GM21576 (cell line): ENCODE measurements around the gene SHROOM4.

Experiments used
- ATAC-seq: cut with Tn5 transposase; IDR thresholded peaks from one replicate; pipeline ENCODE4 v1.9.1; 2021; ENCODE audit warnings: mild to moderate bottlenecking, moderate library complexity; ENCODE audit not compliant: unreplicated experiment

Gene SHROOM4

GRCh38 chrX:50627696-50628095, 186.3 kb downstream of the SHROOM4 start:
- no peak for ATAC-seq

DNA sequence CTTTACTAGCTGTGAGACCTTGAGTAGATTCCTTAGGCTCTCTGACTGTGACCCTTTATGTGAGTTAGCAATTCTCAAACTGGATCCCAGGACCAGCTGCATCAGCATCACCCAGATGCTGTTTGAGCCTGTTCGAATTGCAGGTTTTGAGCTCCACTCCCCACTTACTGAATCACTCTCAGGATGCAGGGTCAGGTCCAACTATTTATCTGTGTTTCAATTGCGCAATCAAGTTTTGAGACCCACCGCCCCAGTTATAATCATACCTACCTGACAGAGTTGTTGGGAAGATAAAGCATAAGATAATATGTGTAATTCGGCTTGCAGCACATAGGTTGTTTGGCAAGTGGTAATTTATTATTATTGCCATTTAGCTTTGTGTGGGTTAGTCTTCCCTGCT, 187.6 kb downstream of the SHROOM4 start:
- no peak for ATAC-seq

- ATAC-seq: no peak
Observed at GRCh38 chrX:50622751-50623150, 191.2 kb downstream of the SHROOM4 start.

DNA sequence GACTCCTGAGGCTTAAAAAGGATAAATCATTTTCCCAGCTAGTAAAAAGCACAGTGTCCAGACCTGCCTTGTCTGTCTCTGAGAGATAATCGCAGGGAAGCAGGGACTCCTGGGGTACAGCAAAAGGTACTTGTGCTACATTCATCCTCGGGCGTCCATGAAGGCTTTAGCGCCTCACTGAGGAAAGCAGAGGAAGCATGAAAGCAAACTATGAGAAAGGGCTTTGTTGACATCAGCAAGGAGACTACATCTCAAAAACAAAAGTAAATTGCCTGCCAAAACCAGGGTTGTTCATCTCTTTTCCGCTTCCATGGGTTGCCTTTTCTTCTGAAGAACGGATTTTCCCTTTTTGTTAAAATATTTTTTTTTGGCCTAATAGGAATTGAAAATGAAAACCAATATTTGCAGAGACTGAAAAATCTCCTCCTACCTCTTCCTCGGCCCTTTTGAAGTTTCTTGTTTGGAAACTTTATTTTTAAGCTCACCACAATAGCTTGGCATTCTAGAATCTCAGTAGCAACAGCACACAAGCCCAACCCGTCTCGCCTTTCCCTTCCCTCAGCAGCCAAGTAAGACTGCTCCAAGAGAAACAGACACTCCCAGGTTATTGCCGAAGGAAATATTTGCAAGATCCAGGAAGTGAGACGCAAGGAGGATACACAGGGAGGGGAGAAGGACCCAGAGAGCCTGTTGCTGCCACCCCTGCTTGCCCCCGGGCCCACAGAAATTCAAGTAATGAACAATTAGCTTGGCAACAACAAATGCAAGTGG, 195.0 kb downstream of the SHROOM4 start:
- ATAC-seq: no peak

- ATAC-seq: no peak
Observed at GRCh38 chrX:50617183-50617582, 196.8 kb downstream of the SHROOM4 start.

DNA sequence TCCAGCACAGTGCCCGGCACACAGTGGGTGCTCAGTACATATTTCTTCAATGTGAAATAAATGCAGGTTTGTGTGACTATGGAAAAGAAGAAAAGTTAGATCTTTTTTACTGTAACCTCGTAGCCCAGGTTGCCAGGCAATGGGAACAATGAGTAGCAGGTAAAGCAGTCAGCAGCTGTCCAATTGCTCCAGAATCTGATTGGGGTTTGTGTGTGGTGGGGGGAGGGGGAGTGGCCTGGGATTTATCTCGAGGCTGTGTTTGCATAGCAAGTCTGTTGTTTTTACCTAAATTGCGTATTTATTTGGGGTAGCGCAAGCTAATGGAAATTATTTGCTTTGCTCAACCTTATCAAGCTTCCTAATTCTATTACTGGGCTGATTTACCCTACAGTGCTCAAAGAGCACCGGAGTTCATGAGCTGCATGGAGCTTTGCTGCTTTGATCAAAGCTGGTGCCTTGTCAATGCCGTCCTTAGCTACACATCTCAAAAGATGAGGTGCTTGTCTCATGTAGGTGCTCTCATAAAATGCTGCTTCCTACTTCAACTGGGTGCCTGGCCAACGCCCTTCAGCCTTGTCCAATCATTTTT, 198.3 kb downstream of the SHROOM4 start:
- no peak for ATAC-seq

DNA sequence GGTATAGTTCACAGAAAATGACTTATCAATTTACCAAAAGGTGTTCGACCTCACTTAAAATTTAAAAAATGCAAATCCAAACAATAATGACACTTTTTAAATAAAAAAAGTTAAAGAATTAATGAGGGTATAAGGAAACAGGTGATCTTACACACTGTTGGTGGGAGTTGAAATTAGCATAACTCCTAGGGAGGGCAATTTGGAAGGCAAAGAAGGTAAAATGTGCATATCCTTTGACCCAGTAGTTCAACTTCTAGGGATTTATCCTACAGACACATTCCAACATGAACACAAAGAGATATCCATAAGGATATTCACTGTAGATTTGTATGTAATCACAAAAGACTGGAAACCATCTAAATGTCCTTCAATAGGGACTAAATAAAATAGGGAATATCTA, 199.5 kb downstream of the SHROOM4 start:
- ATAC-seq: no peak

DNA sequence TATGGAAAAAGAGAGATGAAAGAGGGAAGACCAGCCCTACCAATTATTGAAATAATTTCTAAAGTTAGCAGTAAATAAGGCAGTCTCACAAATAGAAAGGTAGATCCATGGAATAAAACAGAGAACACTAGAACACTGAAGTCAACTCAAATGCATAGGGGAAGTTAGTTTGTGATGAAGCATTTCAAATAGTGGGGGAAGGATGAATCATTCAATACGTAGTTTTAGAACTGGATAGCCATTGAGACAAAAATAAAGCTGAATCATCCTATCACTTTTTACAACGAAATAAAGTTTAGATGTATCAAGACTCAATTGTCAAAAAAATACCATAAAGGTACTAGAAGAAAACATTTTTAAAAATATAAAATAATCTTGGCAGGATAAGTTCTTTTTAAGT, 200.1 kb downstream of the SHROOM4 start:
- no peak for ATAC-seq

DNA sequence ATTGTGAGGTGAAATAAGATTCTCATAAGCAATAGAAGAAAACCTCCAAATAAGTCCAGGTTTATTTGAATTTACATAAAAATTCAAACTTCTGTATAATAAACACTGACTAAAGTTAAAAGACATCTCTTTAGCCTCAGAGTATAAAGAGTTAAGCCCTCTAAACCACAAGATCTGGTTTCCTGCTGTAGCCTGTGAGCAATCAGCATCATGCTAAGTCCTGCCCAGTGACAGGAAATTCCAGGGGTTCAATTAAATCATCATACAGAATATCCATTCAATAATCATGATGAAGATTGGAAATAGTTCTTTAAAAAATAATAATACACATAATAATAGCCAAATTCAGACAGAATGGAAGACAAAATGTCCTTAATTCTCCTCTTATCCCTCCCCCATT, 204.2 kb downstream of the SHROOM4 start:
- ATAC-seq: no peak

- no peak for ATAC-seq
Observed at GRCh38 chrX:50606300-50606950, 207.6 kb downstream of the SHROOM4 start.

GRCh38 chrX:50596056-50596455, 217.9 kb downstream of the SHROOM4 start:
- no peak for ATAC-seq

DNA sequence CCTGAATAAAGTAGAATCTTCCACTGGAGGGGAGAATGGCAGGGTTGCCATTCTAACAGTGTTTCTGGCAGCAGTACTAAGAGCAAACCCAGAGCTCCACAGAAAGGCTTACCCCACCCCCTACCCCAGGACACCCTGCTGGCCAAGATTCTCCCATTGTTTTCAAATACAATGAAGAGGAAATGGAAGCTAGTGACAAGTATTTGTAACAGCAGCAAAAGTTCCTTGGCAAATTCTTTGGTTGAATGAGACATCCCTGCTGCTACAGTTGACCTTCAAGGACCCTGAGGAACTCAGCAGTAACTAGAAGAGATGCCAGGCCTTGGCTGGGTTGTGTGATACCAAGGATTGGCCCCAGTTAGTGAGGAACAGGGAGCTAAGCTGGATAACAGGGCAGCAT, 219.2 kb downstream of the SHROOM4 start:
- ATAC-seq: no peak

DNA sequence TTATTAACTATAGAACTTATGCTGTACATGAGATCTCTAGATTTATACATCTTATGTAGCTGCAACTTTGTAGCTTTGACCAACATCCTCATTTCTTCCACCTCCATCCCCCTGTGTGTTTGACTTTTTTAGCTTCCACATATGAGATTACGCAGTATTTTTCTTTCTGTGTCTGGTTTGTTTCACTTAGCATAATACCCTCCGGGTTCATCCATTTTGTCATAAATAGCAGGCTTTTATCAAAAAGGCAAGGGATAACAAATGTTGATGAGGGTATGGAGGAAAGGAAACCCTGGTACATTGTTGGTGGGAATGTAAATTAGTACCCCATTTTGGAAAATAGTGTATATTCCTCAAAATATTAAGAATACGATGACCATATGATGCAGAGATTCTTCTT, 227.0 kb downstream of the SHROOM4 start:
- no peak for ATAC-seq

GRCh38 chrX:50586407-50586806, 227.6 kb downstream of the SHROOM4 start:
- ATAC-seq: no peak

- ATAC-seq: no peak
Observed at GRCh38 chrX:50581405-50581804, 232.6 kb downstream of the SHROOM4 start.

DNA sequence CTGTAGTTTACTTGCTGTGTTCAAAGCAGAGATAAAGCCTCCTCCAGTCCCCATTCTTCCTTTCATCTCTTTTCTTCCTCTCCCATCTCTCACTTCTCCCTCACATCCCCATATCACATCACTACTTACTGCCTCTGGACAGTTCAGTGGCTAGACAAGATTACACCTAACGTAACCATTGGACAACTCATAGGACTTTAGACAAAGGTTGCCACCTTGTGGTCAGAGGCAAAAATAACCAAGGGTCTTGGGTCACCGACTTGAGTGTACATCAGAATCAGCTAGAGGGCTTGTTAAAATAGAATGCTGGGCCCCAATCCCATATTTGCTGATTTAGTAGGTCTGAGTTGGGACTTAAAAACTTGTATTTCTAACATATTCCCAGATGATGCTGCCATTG, 234.0 kb downstream of the SHROOM4 start:
- peak; percentile 49 for ATAC-seq

DNA sequence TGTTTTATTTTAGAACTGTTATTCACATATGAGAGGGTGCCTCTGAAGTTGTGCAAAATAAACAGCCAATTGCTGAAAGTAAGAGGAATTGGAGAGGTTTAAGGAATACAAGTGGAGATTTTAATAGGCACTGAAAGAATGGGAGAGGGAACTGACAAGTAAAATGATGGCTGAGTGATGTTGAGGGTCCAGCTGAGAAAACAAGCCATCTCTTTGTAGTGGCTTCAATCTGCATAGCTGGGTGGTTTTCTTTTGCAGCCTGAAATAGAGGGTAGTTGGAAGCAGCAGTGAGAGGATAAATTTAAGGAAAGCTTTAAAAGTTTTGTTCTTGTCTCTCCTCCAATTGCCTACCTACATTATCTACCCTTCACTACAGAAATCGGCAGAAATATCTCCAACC, 236.7 kb downstream of the SHROOM4 start:
- ATAC-seq: no peak

DNA sequence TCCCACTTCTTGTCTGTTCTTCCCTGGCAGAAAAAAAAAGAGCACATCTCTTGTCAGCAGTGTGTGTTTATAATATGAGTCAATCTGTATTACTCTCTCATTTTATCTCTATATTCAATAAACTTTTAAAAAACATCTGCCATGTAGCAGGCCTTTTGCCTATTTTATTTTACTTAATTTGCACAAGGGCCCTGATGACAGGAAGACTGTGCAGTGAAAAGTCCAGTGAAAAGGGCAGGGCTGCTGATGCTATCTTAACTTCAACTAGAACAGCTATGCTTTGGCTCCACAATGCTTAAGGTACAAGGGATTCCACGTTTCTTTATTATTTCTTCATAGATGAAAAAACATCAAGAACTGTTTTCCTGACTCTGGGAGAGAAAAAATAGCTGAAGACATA, 246.4 kb downstream of the SHROOM4 start:
- no peak for ATAC-seq

DNA sequence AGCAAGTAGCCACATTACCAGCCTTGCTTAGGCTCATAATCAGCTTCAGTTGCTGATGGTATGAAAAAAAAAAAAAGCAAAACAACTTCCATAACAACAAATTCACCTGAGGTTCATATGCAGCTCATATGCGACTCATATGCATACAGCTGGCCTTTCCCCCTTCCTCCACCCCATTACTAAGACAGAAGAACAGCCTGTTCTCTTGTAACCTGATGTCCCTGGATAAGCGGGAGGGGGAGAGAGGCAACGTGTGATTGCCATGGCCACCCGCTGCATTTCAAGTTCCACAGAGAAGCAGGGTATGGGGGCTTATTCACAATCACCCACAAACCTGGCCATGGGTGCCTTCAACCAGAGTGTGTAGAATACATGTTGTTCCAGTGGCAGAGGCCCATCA, 248.3 kb downstream of the SHROOM4 start:
- no peak for ATAC-seq
